Suppressor macrophage treated with lipopolysaccharide for 4 hours (primary cell): ENCODE measurements around the gene ZNF467.

Experiments used
- DNase-seq: peaks from one replicate; pipeline ENCODE4 v3.0.0-alpha.2; 2020

The ZNF467 gene

GRCh38 chr7:149723795-149724495 lies 49.4 kb downstream of the ZNF467 start:
- DNase-seq, result no peak

GRCh38 chr7:149723082-149723767 lies 50.2 kb downstream of the ZNF467 start:
- no peak for DNase-seq

GRCh38 chr7:149722356-149722957 lies 50.9 kb downstream of the ZNF467 start:
- DNase-seq, result no peak

- no peak for DNase-seq
Observed at GRCh38 chr7:149721084-149721601, 52.2 kb downstream of the ZNF467 start.

- no peak for DNase-seq
Observed at GRCh38 chr7:149720372-149721083, 52.9 kb downstream of the ZNF467 start.

GRCh38 chr7:149719912-149720335 lies 53.5 kb downstream of the ZNF467 start:
- no peak for DNase-seq

- no peak for DNase-seq
Observed at GRCh38 chr7:149719050-149719899, 54.1 kb downstream of the ZNF467 start.

GRCh38 chr7:149718730-149719049 lies 54.7 kb downstream of the ZNF467 start:
- DNase-seq, result no peak

- no peak for DNase-seq
Observed at GRCh38 chr7:149717481-149717880, 55.9 kb downstream of the ZNF467 start.

GRCh38 chr7:149716932-149717307 lies 56.5 kb downstream of the ZNF467 start:
- no peak for DNase-seq

GRCh38 chr7:149716007-149716931 lies 57.1 kb downstream of the ZNF467 start:
- DNase-seq, result no peak

- no peak for DNase-seq
Observed at GRCh38 chr7:149715476-149715875, 57.9 kb downstream of the ZNF467 start.

- no peak for DNase-seq
Observed at GRCh38 chr7:149714910-149715471, 58.4 kb downstream of the ZNF467 start.
